AG08395 (cell line): Measurements from ENCODE around the gene LPA.

ENCODE experiments used
- DNase-seq: peaks from one replicate; pipeline ENCODE4 v3.0.0; 2012; ENCODE audit warnings: mixed read lengths, low spot score

Gene LPA

DNA sequence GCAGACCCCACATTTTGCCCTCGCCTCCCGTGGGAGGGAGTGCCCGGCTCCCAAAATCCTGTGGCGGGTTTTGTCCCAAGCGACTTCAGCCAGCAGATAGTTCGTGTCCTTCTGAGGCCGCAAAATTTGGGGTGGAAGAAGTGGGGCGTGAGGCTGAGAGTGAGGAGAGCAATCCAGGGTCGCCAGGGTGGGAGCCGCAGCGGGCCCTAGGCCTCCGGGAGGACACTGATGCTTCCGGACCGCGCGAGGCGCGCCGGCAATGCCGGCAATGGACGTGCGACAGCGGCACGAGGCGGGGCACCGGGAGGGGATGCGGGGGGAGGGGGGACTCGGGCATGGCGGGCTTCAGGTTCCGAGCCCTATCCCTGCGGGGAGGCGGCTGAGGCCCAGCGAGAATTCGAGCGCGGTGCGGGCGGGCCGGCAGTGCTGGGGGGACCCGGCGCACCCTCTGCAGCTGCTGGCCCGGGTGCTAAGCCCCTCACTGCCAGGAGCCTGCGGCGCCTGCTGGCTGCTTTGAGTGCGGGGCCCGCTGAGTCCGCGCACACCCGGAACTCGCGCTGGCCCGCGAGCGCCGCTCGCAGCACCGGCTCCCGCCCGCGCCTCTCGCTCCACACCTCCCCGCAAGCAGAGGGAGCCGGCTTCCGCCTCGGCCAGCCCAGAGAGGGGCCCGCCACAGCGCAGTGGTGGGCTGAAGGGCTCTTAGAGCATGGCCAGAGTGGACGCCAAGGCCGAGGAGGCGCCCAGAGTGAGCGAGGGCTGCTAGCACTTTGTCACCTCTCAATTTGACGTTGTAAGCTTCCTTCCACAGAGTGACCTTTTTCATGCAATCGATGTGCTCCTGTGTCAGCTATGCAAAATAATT, 143.8 kb downstream of the LPA start:
- peak; percentile 83 for DNase-seq

DNA sequence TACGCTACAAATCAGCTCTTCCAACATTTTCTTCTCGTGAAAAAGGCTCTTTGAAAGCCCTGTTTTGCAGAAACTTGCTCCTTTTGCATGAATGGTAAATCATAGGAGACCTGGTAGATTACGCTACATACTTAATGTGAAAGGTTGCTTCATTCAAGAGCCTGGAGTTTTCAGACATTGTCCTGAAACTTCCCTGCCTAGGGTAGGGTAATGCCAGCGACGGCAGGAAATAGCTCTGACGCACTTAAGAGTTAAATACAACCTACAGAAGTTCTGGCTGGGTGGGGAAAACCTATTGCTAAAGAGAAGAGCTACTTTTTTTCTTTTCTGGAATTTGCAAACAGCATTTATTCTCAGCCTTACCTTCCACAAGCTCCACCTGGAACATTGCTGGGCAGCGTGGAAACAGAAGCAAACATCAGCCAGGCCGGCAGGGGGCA, 144.5 kb downstream of the LPA start:
- no peak for DNase-seq

DNA sequence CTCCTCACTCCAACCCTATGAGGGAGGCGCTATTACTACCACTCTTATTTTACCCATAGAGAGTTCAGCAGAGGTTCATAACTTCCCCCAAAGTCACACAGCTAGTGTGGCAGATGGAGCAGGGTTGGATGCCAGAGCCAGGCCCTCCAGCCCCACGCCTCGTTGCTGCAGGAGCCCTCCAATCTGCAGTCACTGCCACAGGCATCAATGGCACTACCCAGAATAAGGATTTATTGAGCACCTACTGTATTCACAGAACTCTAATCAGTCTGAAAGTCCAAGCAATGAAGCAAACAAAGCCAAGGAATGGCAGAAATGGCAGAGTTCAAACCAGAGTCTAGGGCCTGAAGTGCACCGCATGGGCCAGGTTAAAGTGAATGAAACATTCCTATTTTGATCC, 144.9 kb downstream of the LPA start:
- no peak for DNase-seq

DNA sequence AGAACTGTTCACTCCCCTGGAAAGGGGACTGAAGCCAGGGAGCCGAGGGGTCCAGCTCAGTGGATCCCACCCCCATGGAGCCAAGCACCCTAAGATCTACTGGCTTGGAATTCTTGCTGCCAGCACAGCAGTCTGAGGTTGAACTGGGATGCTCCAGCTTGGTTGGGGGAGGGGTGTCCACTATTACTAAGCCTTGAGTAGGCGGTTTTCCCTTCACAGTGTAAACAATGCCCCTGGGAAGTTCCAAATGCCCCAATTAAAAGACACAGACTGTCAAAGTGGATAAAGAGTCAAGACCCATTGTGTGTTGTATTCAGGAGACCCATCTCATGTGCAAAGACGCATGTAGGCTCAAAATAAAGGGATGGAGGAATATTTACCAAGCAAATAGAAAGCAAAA, 150.2 kb downstream of the LPA start:
- DNase-seq, result no peak

DNA sequence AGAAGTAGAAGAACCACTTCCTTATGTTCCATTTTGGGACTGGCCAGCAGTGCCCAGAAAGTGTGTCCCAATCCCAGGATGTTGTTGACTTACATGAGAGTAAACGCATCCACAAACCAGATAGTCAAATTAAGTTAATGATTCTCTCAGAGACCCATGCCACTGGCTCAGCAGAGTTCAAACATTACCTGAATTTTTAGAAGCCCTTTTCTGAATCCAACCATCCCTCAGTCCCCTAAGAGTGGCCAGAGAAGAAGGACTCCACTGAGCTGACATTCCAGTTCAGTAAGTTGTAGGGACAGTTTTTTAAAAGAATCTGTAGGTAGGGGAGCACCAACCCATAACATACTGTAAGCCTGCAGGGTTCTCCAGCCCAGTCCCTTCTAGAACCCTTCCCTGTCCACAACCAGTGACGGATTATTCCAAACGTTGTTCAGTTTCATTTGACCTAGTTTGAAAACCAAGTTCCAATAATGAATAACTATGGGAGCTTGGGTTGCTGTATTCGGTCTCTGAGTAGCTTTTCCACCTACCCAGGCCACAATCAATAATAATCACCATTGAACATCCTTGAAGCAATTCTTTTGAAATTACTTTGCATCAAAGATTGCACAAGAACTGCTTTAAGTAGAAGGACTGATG, 153.0 kb downstream of the LPA start:
- no peak for DNase-seq

DNA sequence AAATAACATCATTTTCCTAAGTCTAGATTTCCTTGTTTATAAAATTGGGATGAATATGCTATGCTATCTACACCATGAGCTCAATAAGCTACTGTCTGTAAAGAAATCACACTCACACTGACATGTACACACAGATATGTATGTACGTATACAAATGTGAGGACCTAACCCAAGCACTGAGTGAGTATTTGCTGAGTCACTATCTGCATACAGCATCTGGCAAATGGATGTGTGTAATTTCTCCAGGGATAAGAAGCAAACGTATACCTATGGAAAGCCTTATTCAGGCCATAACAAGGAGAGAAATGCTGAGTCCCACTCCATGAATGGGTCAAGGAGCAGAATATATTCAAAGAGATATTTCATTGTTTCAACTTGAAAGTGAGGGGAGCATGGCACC, 153.9 kb downstream of the LPA start:
- DNase-seq, result peak; percentile 4

DNA sequence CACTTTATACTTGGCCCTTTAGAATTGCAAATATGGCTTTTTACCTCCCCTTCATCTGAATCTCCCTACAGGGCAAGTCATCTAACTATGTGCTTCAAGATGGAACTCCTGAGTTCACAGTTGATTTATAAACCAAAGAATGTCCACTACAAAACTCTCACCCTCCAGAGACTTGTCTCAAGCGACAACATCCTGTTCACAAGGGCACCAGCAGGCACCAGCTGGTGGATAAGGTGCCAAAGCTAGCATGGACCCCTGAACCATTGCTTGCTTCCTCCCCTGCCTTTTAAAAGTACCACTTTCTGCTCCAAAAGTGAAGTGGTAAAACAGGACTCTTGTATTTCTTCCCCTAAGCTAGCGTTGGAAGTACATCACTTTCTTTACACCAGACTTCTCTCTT, 154.5 kb downstream of the LPA start:
- DNase-seq, result no peak

DNA sequence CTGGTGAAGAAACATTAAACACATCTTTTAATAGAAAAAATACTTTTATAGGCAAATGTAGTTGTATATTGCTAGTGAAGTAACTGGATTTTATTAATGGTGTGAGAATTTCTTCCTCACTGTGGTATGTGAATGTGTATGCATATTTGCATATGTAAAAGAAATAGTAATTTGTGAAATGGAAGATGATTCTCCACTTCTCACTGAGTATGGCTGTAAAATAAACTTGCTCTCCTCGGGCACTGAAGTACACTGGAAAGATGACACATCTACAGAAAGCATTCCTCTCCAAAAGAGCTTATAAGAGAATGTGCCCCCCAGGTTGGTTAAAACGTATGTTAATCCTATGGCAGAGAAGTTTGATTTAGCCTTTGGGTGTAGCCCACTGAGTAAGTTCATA, 155.5 kb downstream of the LPA start:
- no peak for DNase-seq

DNA sequence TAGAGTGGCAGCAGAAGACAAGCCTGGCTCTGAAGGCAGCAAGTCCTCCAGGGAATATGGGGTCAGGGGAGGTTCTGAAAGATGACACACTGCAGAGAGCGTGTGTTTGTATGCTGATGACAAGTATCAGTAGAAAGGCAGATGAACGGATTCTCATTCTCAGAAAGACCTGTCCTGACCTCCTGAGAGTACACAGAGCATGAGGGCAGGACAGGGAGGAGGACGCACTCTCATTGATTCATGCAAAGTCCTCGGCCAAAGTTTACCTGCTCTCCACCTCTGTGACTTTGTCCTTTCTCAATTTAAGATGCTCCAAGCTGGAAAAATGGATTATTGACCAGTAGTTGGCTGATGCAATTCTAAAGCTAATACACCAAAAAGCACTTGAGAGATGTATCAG, 156.7 kb downstream of the LPA start:
- no peak for DNase-seq

DNA sequence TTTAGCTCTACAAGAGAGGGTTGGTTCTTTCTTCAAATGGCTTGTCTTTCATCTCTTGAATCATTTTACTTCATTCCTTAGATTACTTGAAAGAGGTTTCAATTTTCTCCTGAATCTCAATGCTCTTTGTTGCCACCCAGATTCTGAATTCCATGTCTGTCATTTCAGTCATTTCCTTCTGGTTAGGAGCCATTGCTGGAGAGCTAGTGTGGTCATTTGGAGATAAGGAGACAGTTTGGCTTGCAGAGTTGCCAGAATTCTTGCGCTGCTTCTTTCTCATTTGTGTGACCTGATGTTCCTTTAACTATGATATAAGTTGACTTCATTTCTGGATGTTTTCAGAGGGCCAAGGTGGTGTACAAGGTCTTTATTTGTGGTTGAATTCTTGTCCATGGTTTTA, 158.1 kb downstream of the LPA start:
- DNase-seq, result no peak

DNA sequence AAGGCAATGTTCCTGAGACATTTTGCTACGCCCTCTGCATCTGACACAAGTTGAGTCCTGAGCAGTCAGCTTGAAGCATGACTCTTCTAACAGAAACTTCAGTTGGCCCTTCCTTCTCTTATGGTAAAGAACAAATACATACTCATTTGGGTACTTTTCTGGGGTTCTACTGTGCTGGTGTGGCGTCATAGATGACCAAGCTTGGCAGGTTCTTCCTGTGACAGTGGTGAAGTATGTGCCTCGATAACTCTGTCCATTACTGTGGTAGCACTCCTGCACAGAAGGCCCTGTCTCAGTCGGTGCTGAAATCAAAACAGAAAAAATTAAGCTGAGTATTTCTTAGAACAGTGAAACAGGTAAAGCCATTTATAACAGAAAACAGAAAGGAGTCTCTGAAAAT, 163.4 kb downstream of the LPA start:
- DNase-seq, result no peak

DNA sequence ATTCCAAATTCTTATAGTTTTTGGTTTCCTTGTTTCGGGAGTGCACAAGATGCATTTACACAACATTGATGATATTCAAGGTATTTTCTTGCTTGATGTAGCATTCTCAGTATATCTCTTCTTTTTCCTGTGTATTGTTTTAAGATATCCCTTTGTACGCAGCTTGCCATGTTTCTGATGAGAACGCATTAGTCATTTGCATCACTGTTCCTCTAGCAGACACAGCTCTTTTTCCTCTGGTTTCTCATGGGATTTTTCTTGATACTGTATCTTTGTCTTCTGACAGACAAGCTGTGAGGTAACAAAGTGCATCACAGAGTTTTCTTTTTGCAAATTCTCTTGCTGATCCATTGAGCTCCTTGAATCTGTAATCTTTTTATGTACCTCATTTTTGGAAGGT, 169.5 kb downstream of the LPA start:
- DNase-seq, result no peak

DNA sequence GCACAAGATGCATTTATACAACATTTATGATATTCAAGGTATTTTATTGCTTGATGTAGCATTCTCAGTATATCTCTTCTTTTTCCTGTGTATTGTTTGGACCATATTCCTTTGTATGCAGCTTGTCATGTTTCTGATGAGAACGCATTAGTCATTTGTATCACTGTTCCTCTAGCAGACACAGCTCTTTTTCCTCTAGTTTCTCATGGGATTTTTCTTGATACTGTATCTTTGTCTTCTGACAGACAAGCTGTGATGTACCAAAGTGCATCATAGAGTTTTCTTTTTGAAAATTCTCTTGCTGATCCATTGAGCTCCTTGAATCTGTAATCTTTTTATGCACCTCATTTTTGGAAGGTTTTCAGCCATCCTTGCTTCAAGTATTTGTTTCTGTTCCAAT, 175.0 kb downstream of the LPA start:
- DNase-seq, result no peak

DNA sequence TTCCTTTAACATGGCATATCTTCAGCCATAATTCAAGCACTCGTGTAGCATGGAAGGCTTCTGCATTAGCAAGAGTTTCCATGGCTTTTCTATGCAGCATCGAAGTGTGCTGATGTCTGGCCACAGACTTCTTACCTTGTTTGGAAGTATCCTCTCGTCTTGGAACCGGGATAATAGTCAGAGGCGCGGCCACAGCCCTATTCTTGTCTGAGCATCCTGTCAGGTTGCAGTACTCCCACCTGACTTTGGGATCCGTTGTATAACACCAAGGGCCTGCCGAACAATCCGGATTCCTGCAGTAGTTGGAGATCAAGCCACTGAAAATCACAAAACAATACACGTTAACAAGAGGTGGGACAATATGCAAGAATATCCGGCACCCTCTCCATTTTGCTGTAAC, 177.0 kb downstream of the LPA start:
- DNase-seq, result no peak
